LNCAP (cell line): Measurements from ENCODE around the gene CDS1.

Experiments
- TF ChIP-seq, protein P1 (sequence below): fragments of 450-650 bp; IDR thresholded peaks from 2 replicates; pipeline ENCODE4 v1.5.1; 2017; ENCODE audit warnings: mild to moderate bottlenecking

Gene CDS1

DNA sequence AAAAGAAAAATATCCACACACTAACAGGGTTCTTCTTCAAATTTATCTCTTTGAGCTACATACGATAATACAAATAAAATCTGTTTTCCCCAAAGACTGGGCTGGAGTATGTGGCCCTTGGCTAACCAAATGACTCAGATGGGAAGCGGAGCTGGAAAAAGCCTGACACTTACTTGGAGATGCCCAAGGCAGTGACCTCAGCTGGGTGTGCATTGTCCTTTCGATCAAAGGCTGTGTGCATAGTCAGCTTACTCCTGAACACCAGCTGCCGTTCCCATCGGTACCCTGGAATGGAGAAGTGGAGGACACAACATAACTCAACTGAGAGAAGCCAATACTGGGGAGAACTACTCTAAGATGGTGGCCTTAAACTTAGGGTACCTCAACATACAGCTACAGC is 95.1 kb downstream of the CDS1 start:
- TF ChIP-seq, protein P1, sequence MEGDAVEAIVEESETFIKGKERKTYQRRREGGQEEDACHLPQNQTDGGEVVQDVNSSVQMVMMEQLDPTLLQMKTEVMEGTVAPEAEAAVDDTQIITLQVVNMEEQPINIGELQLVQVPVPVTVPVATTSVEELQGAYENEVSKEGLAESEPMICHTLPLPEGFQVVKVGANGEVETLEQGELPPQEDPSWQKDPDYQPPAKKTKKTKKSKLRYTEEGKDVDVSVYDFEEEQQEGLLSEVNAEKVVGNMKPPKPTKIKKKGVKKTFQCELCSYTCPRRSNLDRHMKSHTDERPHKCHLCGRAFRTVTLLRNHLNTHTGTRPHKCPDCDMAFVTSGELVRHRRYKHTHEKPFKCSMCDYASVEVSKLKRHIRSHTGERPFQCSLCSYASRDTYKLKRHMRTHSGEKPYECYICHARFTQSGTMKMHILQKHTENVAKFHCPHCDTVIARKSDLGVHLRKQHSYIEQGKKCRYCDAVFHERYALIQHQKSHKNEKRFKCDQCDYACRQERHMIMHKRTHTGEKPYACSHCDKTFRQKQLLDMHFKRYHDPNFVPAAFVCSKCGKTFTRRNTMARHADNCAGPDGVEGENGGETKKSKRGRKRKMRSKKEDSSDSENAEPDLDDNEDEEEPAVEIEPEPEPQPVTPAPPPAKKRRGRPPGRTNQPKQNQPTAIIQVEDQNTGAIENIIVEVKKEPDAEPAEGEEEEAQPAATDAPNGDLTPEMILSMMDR = no peak

DNA sequence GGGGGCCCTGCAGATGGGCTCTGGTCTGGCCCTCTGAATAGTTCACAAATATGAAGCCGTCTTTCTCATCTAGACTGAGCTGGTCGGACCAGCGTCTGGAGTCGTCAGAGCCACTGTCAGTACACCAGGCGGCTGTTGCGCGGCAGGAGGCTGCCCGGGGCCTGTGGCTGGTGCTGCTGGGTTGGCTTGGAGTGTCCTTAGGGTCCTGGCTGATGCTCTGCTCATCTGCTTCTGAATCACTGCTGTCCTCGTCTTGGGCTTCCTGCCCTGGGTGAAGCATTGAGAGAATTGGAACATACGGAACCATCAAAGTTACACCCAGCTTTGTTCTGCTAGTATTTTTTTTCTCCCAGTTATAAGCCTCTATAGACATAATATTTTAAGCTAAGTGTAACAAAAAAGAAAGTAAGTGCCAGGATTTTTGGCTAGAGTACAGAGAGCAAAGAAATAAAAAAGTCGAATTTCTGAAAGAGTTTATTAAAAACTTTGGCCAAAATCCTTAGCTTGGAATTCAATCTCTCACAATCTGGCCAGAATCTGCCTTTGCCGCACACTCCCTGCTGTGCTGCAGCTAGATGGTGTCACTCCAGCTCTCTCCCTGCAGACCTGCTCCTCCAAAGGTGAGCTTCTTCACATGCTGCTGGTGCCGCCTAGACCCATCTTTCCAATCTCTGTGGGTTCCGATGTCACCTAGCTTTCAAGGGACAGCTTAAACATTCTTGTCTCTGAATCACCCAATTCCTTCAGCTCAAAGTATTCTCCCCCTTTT is 96.2 kb downstream of the CDS1 start:
- TF ChIP-seq, protein P1 = no peak

DNA sequence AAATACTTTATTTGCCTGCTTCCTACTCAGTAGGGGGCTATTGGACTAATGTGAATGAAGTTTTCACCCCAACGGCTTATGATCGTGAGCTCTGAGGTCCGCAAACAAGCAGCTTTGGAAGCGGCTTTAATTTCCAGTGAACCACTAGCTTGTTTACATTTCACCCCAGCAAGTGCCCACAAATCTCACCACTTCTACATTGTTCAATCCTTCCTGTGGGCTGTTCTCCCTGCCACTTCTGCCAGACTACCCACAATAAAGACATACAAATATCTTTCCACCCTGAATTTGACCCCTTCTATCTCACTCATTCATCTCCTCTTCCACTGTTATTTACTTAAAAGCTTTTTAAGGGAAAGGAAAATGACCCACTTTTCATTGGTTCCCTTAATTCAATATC is 98.0 kb downstream of the CDS1 start:
- TF ChIP-seq, protein P1 = no peak

DNA sequence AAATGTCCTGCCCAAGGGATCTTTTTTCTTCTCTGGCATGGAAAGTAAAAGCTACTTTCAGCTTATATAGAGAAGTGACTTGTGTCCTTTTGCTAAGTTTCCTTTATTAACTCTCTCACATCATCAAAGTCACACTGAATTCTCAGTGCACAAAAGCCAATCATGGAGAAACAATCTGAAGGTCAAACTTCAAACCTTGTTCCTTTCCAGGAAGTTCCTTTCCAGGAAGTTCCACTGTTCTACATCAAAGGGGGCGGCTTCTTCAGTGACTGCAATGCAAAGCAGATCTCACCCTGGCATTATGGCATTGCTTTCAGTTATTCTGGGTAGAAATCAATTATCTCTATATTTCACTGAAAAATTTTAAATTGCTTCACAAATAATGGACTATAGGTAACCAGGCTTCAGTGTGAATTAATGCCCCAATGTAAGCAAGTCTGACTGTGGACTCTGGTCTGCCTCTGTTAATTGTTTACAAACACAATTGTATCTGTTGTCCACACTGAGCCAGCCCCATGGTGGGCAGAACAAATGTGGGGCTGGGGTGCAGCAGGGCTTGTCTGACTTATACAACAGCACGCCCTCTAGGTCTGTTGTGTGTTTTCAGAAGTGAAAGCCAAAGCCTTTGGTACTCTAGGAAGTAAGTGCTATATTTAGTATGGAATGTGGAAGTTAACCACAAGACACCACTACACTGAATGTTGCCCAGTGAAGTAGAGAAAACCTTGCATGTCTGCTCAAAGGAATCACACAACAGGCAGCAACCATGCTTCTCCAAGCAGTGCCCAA is 98.8 kb downstream of the CDS1 start:
- TF ChIP-seq, protein P1 = no peak

DNA sequence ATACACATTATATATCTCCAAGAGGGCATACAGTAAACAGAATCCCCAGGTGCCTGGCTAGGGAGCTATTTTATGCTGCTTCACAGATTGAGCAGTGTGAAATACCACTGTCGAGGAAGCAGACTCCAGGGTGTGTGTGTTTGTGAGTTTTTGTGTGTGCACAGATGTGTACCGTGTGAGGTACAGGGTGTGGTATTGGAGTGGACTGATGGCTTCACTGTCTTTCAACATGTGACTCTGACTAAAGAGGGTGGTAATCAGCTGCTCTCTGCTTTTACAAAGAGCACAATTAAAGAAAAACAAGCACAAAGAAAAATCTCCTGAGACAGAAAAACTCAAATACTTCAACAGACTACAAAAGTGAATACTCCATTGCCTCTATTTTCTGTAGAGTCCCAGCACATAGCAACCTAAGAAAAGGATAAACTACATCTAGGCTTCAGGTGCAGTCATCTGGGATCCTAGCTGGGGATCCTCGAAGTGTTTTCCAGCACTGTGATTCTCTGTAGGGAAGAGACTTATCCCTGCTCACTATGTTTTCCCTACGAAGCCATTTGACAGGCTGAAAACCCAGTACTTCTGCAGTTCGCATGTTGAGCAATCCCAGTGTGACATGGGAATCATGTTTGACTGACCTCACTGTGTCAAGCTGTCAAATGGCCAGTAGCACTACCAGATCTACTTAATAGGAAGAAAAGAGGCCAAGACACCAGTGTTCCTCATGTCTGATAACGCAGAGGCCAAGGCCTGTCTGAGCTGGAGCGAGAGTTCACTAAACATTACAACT is 100.3 kb downstream of the CDS1 start:
- TF ChIP-seq, protein P1 = no peak

DNA sequence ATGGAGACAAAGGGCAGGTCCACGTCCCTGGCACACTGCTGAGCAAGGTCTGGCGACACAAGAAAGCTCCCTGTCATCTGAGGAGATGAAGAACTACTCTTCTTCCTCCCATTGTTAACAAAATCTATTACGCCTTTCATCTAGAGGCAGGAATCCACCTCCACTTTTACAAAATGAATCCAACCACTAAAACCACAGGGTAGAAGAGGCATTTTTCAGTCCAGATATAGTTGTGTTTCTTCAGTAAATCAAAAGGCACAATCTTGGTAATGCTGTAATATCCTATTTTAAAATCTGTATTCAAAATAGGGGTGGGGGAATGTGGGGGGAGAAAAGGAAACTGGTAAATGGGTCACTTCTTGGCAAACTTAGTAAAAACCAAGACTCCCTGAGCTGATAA is 101.4 kb downstream of the CDS1 start:
- TF ChIP-seq, protein P1 = no peak

DNA sequence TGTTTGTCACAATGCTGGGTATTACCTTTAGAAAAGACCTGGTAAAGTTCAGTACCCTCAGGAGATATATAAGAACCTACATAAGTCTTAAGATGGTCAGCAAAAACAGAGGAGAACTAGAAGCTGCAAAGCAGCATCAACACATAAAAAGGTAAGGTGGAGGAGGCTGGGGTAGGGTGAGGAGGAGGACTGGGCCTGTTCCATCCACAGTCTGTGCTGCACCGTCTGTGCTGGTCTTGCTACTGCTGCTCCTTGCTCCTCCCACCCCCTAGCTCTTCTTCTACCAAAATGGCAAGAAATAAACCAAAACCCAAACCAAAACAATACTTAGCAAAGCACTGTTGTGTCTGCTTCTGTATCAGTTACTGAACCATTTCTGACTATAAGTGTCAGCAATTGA is 102.2 kb downstream of the CDS1 start:
- TF ChIP-seq, protein P1 = no peak
